K562 (cell line): ENCODE data around the gene PREX1.

ENCODE experiments used
- FOXA1 ChIP-seq: fragments of 450-650 bp; IDR thresholded peaks from 2 replicates; pipeline ENCODE4 v1.6.1; 2016; ENCODE audit warnings: mild to moderate bottlenecking, borderline replicate concordance
- GABPA ChIP-seq: fragments of 200-800 bp; sonication (Bioruptor generic); conservative IDR thresholded peaks from 2 replicates; pipeline ENCODE4 v1.6.1; 2016; ENCODE audit warnings: low read depth, missing genetic modification characterization, missing compliant biosample characterization
- POLR2A ChIP-seq: fragments of 450-650 bp; conservative IDR thresholded peaks from 2 replicates; pipeline ENCODE4 v1.6.1; 2016
- RBM34 ChIP-seq: fragments of 200-400 bp; formaldehyde crosslinking; IDR thresholded peaks from 2 replicates; pipeline ENCODE4 v1.6.1; 2018; ENCODE audit warnings: low read length, borderline replicate concordance; ENCODE audit not compliant: insufficient read depth
- U2AF1 ChIP-seq: fragments of 200-400 bp; formaldehyde crosslinking; optimal IDR thresholded peaks from 2 replicates; pipeline ENCODE3; 2017; ENCODE audit warnings: mild to moderate bottlenecking, low read depth, low read length, moderate library complexity
- ZHX1 ChIP-seq: fragments of 150-350 bp; conservative IDR thresholded peaks from 2 replicates; pipeline ENCODE4 v1.6.1; 2014; ENCODE audit warnings: low read length
- ZNF23 ChIP-seq: fragments of 250-450 bp; sonication (Bioruptor Pico); IDR thresholded peaks from 2 replicates; pipeline ENCODE4 v1.4.0; 2020; ENCODE audit warnings: mild to moderate bottlenecking
- TF ChIP-seq, protein P1 (sequence below), 2 experiments: fragments of 450-650 bp in 1 of 2; IDR thresholded peaks; 2 replicates each; pipeline ENCODE4 v1.6.1; 2011 to 2017; ENCODE audit warnings: low read depth in 2 of 2, antibody characterized with exemption in 1 of 2, borderline replicate concordance in 1 of 2, low read length in 1 of 2, mild to moderate bottlenecking in 1 of 2, mixed read lengths in 1 of 2; ENCODE audit not compliant: control insufficient read depth in 1 of 2

DNA sequence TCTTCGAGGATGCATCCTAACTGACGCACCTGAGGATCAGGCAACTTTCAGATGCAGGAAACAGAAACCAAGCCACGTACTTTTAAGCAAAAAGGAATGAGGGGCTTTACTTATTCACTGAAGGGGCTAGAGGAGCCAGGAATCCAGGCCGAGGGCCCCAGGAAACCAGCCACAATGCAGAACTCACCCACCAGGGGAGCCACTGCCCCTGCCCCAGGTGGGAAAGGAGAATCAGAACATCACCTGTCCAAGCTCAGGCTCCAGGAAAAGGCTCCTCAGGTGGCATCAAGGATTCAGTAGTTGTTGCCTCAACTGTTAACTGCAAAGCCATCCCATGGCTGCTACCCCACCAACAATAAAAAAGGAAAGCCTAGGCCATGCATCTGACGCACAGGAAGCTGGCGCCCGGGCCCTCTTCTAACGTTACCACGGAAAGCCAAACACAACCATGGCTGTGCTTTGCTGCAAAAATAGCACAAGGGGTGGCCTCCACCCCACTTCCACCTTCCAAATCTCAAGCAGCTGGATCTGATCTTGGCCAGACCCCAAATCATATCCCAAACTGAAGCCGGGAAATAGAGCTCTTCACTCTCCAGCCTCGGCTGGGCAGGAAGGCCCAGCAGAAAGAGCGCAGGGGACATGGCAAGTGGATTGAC lies 121.0 kb downstream of the PREX1 start:
- TF ChIP-seq U2AF1: no peak
- TF ChIP-seq ZNF23 (CRISPR knock-in tag): no peak
- TF ChIP-seq GABPA: no peak
- TF ChIP-seq, protein P1, sequence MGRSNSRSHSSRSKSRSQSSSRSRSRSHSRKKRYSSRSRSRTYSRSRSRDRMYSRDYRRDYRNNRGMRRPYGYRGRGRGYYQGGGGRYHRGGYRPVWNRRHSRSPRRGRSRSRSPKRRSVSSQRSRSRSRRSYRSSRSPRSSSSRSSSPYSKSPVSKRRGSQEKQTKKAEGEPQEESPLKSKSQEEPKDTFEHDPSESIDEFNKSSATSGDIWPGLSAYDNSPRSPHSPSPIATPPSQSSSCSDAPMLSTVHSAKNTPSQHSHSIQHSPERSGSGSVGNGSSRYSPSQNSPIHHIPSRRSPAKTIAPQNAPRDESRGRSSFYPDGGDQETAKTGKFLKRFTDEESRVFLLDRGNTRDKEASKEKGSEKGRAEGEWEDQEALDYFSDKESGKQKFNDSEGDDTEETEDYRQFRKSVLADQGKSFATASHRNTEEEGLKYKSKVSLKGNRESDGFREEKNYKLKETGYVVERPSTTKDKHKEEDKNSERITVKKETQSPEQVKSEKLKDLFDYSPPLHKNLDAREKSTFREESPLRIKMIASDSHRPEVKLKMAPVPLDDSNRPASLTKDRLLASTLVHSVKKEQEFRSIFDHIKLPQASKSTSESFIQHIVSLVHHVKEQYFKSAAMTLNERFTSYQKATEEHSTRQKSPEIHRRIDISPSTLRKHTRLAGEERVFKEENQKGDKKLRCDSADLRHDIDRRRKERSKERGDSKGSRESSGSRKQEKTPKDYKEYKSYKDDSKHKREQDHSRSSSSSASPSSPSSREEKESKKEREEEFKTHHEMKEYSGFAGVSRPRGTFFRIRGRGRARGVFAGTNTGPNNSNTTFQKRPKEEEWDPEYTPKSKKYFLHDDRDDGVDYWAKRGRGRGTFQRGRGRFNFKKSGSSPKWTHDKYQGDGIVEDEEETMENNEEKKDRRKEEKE (IDR thresholded peaks at IDR 0.05; ENCODE audit: borderline replicate concordance in 1 of 2, control insufficient read depth in 1 of 2, low read depth in 2 of 2, low read length in 1 of 2): no peak
- TF ChIP-seq ZHX1: no peak
- TF ChIP-seq RBM34: no peak
- no peak for TF ChIP-seq POLR2A
- TF ChIP-seq FOXA1: no peak
